WTC11 (cell line): ENCODE measurements around the gene HLA-DMA. TPM values are rescaled to one million over a fixed set of nuclear protein-coding genes. Genes with fewer than 3 reads are reported as not detected.

Experiments used
- ATAC-seq: fragments of 200-7000 bp; cut with Tn5 transposase; 2 replicates; pipeline ENCODE4 v1.10.0; 2021; ENCODE audit warnings: mild to moderate bottlenecking, moderate library complexity
- CTCF ChIA-PET: fragments of 300-600 bp; sonication (Branson Sonifier 250); formaldehyde crosslinking; loops from one replicate; lab custom pipeline; 2021; ENCODE audit warnings: antibody characterized with exemption; lab: Charles Lee
- POLR2A ChIA-PET: fragments of 350-600 bp; sonication (Branson Sonifier 250); formaldehyde crosslinking; loops from one replicate; lab custom pipeline; 2021; ENCODE audit warnings: antibody characterized with exemption; lab: Charles Lee
- DNase-seq: peaks from one replicate; pipeline ENCODE4 v3.0.0; 2021; ENCODE audit warnings: low spot score
- H3K27ac Mint-ChIP-seq: 2 replicates; pipeline ENCODE4 v1.8.0; 2021; ENCODE audit warnings: mixed read lengths
- H3K27me3 Mint-ChIP-seq: 2 replicates; pipeline ENCODE4 v1.8.0; 2021; ENCODE audit warnings: low read depth, mild to moderate bottlenecking, moderate library complexity, mixed read lengths
- H3K36me3 Mint-ChIP-seq: 2 replicates; pipeline ENCODE4 v1.8.0; 2021; ENCODE audit warnings: mixed read lengths
- H3K4me1 Mint-ChIP-seq: 2 replicates; pipeline ENCODE4 v1.8.0; 2022; ENCODE audit warnings: mixed read lengths
- H3K4me3 Mint-ChIP-seq: 2 replicates; pipeline ENCODE4 v1.8.0; 2021; ENCODE audit warnings: mild to moderate bottlenecking, moderate library complexity, mixed read lengths
- H3K9me3 Mint-ChIP-seq: 2 replicates; pipeline ENCODE4 v1.8.0; 2021; ENCODE audit warnings: mixed read lengths
- ATF3 ChIP-seq: sonication (generic); formaldehyde crosslinking; conservative IDR thresholded peaks from 2 replicates; pipeline ENCODE4 v1.8.1; 2022; ENCODE audit warnings: mild to moderate bottlenecking, missing genetic modification reagents
- CBFB ChIP-seq: sonication (generic); formaldehyde crosslinking; IDR thresholded peaks from 2 replicates; pipeline ENCODE4 v1.8.1; 2022; ENCODE audit warnings: mild to moderate bottlenecking, low read depth, missing genetic modification reagents
- CREB1 ChIP-seq: sonication (generic); formaldehyde crosslinking; IDR thresholded peaks from 2 replicates; pipeline ENCODE4 v1.8.0; 2023; ENCODE audit warnings: mild to moderate bottlenecking, missing genetic modification reagents
- E2F5 ChIP-seq: sonication (generic); formaldehyde crosslinking; IDR thresholded peaks from 2 replicates; pipeline ENCODE4 v1.8.1; 2022; ENCODE audit warnings: mild to moderate bottlenecking, moderate library complexity, missing genetic modification reagents
- ERG ChIP-seq: fragments of 250-450 bp; sonication (Bioruptor Pico); IDR thresholded peaks from 2 replicates; pipeline ENCODE4 v1.8.0; 2021; ENCODE audit warnings: mild to moderate bottlenecking
- FOXJ3 ChIP-seq: sonication (generic); formaldehyde crosslinking; IDR thresholded peaks from 2 replicates; pipeline ENCODE4 v1.9.0; 2021; ENCODE audit warnings: missing genetic modification reagents, mild to moderate bottlenecking, borderline replicate concordance
- FOXK1 ChIP-seq: sonication (generic); formaldehyde crosslinking; IDR thresholded peaks from 2 replicates; pipeline ENCODE4 v1.8.0; 2022; ENCODE audit warnings: mild to moderate bottlenecking, moderate library complexity, missing genetic modification reagents
- NFYB ChIP-seq: sonication (generic); formaldehyde crosslinking; conservative IDR thresholded peaks from 2 replicates; pipeline ENCODE4 v1.8.0; 2022; ENCODE audit warnings: low read depth, missing genetic modification reagents
- RELA ChIP-seq: sonication (generic); formaldehyde crosslinking; IDR thresholded peaks from 2 replicates; pipeline ENCODE4 v1.8.1; 2022; ENCODE audit warnings: missing genetic modification reagents, mild to moderate bottlenecking, borderline replicate concordance
- TEAD1 ChIP-seq: sonication (generic); formaldehyde crosslinking; IDR thresholded peaks from 2 replicates; pipeline ENCODE4 v1.8.0; 2022; ENCODE audit warnings: mild to moderate bottlenecking, missing genetic modification reagents
- ZNF138 ChIP-seq: sonication (generic); formaldehyde crosslinking; conservative IDR thresholded peaks from 2 replicates; pipeline ENCODE4 v1.8.1; 2022; ENCODE audit warnings: mild to moderate bottlenecking, moderate library complexity, missing genetic modification reagents
- ZNF317 ChIP-seq: sonication (generic); formaldehyde crosslinking; IDR thresholded peaks from 2 replicates; pipeline ENCODE4 v1.8.1; 2023; ENCODE audit warnings: low read depth, mild to moderate bottlenecking, moderate library complexity, missing genetic modification reagents, borderline replicate concordance
- ZNF512 ChIP-seq: sonication (generic); formaldehyde crosslinking; IDR thresholded peaks from 2 replicates; pipeline ENCODE4 v1.8.1; 2022; ENCODE audit warnings: missing genetic modification reagents, borderline replicate concordance
- ZNF532 ChIP-seq: fragments of 250-450 bp; sonication (Bioruptor Pico); IDR thresholded peaks from 2 replicates; pipeline ENCODE4 v1.9.0; 2021; ENCODE audit warnings: mild to moderate bottlenecking, borderline replicate concordance
- total RNA-seq: library from RNA; stranded (reverse); gene quantifications from 3 replicates; pipeline ENCODE4 v1.2.3, GENCODE V29; 2021

Gene HLA-DMA
- total RNA-seq, 1 experiment from 2014 or later, result 6.6 TPM

GRCh38 chr6:32991972-32992371 lies 39.1 kb upstream of the HLA-DMA start (continued):
- no peak for TF ChIP-seq ZNF532 (CRISPR knock-in tag)
- no peak for TF ChIP-seq NFYB (CRISPR knock-in tag)
- TF ChIP-seq FOXK1 (CRISPR knock-in tag), result no peak
- no peak for TF ChIP-seq ERG (CRISPR knock-in tag)
- no peak for TF ChIP-seq ATF3 (CRISPR knock-in tag)

- DNase-seq (no peak), ATAC-seq (no peak)
- POLR2A ChIA-PET, result interaction anchor here (0.9 kb wide), 1 partner anchor 17 kb away, joined by 4 read pairs; no protein-coding TSS in a partner anchor
- peaks cover 3% of the 10 kb centered on the region for H3K9me3 Mint-ChIP-seq
- no peak overlapping the region for H3K27ac Mint-ChIP-seq
- no peaks in the 10 kb centered on the region for H3K27me3 Mint-ChIP-seq
- H3K4me1 Mint-ChIP-seq, result peaks cover 11% of the 10 kb centered on the region
- H3K36me3 Mint-ChIP-seq, result no peaks in the 10 kb centered on the region
- no peak overlapping the region for H3K4me3 Mint-ChIP-seq
- TF ChIP-seq RELA (no peak), TEAD1 (CRISPR knock-in tag) (no peak), ZNF138 (CRISPR knock-in tag) (no peak), ZNF512 (CRISPR knock-in tag) (no peak), FOXJ3 (CRISPR knock-in tag) (no peak), NFYB (CRISPR knock-in tag) (no peak), E2F5 (no peak), CREB1 (CRISPR knock-in tag) (no peak), ZNF532 (CRISPR knock-in tag) (no peak), ZNF317 (CRISPR knock-in tag) (no peak), CBFB (no peak)
- CTCF ChIA-PET, result no interaction called here
Observed at GRCh38 chr6:32989368-32989767, 36.5 kb upstream of the HLA-DMA start.
